Neuronal stem cell (in vitro differentiated cells): Measurements from ENCODE around the gene S100A11.

Source experiments
- DNase-seq: peaks from one replicate; pipeline ENCODE4 v3.0.0-alpha.2; 2013; ENCODE audit warnings: low spot score
- H2AFZ ChIP-seq: one replicate; pipeline ENCODE4 v1.6.1; 2013; ENCODE audit warnings: mild to moderate bottlenecking, low read length, inconsistent platforms
- H2AK5ac ChIP-seq: 2 replicates; pipeline ENCODE4 v1.6.1; 2013; ENCODE audit warnings: low read depth, mild to moderate bottlenecking, inconsistent platforms, low read length, moderate library complexity, mixed read lengths
- H2BK120ac ChIP-seq: 2 replicates; pipeline ENCODE4 v1.6.1; 2013; ENCODE audit warnings: low read depth, mild to moderate bottlenecking, inconsistent platforms, low read length, moderate library complexity, mixed read lengths
- H2BK12ac ChIP-seq: one replicate; pipeline ENCODE4 v1.6.1; 2013; ENCODE audit warnings: low read length, inconsistent platforms
- H2BK15ac ChIP-seq: 2 replicates; pipeline ENCODE4 v1.6.1; 2013; ENCODE audit warnings: mild to moderate bottlenecking, low read length, inconsistent platforms, mixed read lengths
- H2BK5ac ChIP-seq: one replicate; pipeline ENCODE4 v1.6.1; 2013; ENCODE audit warnings: inconsistent platforms, mild to moderate bottlenecking, low read length, moderate library complexity
- H3K14ac ChIP-seq: one replicate; pipeline ENCODE4 v1.6.1; 2013; ENCODE audit warnings: low read length, inconsistent platforms
- H3K18ac ChIP-seq: 2 replicates; pipeline ENCODE4 v1.6.1; 2013; ENCODE audit warnings: low read length, inconsistent platforms
- H3K23ac ChIP-seq: 2 replicates; pipeline ENCODE4 v1.6.1; 2013; ENCODE audit warnings: low read depth, mild to moderate bottlenecking, mixed read lengths, low read length, inconsistent platforms; ENCODE audit not compliant: poor library complexity
- H3K27ac ChIP-seq: replicated peaks from 3 replicates; pipeline ENCODE4 v1.5.1; 2013; ENCODE audit warnings: low read length, inconsistent platforms
- H3K27me3 ChIP-seq, 3 experiments: 2 replicates each; pipeline ENCODE4 v1.6.1; 2013; ENCODE audit warnings: low read length in 3 of 3, mild to moderate bottlenecking in 2 of 3, inconsistent platforms in 1 of 3, low read depth in 1 of 3, mixed read lengths in 1 of 3, moderate library complexity in 1 of 3; ENCODE audit not compliant: control insufficient read depth in 3 of 3, insufficient read depth in 3 of 3
- H3K36me3 ChIP-seq, 2 donors: replicated peaks in 1 of 2; 2 replicates each; pipeline ENCODE4 v1.6.1; 2013; ENCODE audit warnings: low read length in 2 of 2; ENCODE audit not compliant: control insufficient read depth in 2 of 2, insufficient read depth in 2 of 2
- H3K4ac ChIP-seq: 2 replicates; pipeline ENCODE4 v1.6.1; 2013; ENCODE audit warnings: inconsistent platforms, mild to moderate bottlenecking, low read length, moderate library complexity
- H3K4me1 ChIP-seq, 2 donors: 1 replicate in 1 of 2; 2 replicates in 1 of 2; pipeline ENCODE4 v1.6.1; 2013; ENCODE audit warnings: low read length in 2 of 2, low read depth in 1 of 2; ENCODE audit not compliant: control insufficient read depth in 2 of 2, insufficient read depth in 1 of 2
- H3K4me2 ChIP-seq: one replicate; pipeline ENCODE4 v1.6.1; 2013; ENCODE audit warnings: mild to moderate bottlenecking, low read length, inconsistent platforms; ENCODE audit not compliant: insufficient read depth, poor library complexity, severe bottlenecking
- H3K4me3 ChIP-seq, 2 donors: 2 replicates each; pipeline ENCODE4 v1.5.1; 2013; ENCODE audit warnings: low read length in 2 of 2, mild to moderate bottlenecking in 2 of 2, inconsistent platforms in 1 of 2, moderate library complexity in 1 of 2
- H3K79me1 ChIP-seq: one replicate; pipeline ENCODE4 v1.6.1; 2013; ENCODE audit warnings: low read depth, mild to moderate bottlenecking, inconsistent platforms, low read length, moderate library complexity
- H3K9ac ChIP-seq: one replicate; pipeline ENCODE4 v1.6.1; 2013; ENCODE audit warnings: mild to moderate bottlenecking, low read depth, low read length, inconsistent platforms; ENCODE audit not compliant: poor library complexity
- H3K9me3 ChIP-seq, 2 donors: replicated peaks in 1 of 2; 2 replicates each; pipeline versions ENCODE3 to v1.6.1; 2013; ENCODE audit warnings: low read length in 2 of 2, mild to moderate bottlenecking in 2 of 2, inconsistent platforms in 1 of 2, low read depth in 1 of 2, mixed read lengths in 1 of 2, moderate library complexity in 1 of 2; ENCODE audit not compliant: control insufficient read depth in 2 of 2, insufficient read depth in 1 of 2
- H4K8ac ChIP-seq: one replicate; pipeline ENCODE4 v1.6.1; 2013; ENCODE audit warnings: low read depth, mild to moderate bottlenecking, inconsistent platforms, low read length, moderate library complexity
- H4K91ac ChIP-seq: one replicate; pipeline ENCODE4 v1.6.1; 2013; ENCODE audit warnings: low read length, low read depth, mild to moderate bottlenecking, inconsistent platforms; ENCODE audit not compliant: poor library complexity
- WGBS, 2 donors: extraction: QIAGEN DNeasy Blood & Tissue Kit; methylation state at CpG; one replicate each; pipeline ENCODE4 v1.1.7; 2013; ENCODE audit warnings: missing lambda C conversion rate in 2 of 2, mixed read lengths in 1 of 2; ENCODE audit not compliant: insufficient read length in 2 of 2, insufficient replicate concordance in 1 of 2; ENCODE audit errors: extremely low coverage in 2 of 2; 5-methylcytosine and 5-hydroxymethylcytosine counted together

S100A11 gene

DNA sequence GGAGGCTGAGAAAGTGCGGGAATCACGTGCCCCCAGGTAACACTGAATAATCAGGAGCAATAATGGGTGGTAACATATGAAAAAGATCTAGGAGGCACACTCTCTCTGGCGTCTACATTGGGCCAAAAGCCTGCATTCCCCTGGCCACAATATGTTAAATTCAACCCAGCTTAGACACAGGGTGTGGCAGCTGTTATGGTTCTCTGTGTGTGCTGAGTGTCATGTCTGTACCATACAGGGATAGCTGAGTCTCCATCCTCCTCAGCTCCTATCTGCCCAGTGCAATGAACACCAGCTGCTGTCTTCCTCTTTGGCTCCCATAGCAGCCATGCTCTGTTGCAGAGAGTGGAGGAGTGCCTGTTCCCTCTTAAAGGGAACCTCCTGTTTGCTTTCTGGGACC lies 14.3 kb downstream of the S100A11 start:
- Histone ChIP-seq H3K27ac (no peak overlapping the region), H2AK5ac (no peak overlapping the region)
- no CpG with 5 or more reads among the region's 3 CpGs for WGBS, 2 donors

DNA sequence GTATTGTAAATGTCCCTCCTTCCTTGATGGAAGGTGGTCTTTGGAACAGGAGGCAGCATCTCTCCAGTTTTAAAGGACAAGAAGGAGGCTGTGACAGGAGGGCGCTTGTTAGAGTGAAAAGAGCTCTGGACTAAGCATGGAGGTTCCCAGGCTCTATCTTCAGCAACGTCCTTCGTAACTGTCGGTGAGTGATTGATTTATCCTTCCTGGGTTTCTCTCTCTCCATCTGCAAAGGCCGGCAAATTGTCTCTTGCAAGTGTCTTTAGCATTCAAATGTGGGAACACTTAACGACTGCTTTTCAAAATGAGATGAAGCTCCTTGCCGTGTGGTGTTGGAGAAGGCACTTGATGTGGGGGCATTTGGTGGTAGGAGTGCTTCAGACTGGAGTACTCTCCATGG lies 15.2 kb downstream of the S100A11 start:
- Histone ChIP-seq H3K9ac (no peak overlapping the region), H4K91ac (no peak overlapping the region), H2AFZ (no peak overlapping the region), H3K4me1 (peaks cover 0 to 14% of the 10 kb centered on the region in 2 donors), H3K4ac (no peak overlapping the region), H2BK5ac (no peak overlapping the region), H3K18ac (no peak overlapping the region), H3K36me3 (no peaks in the 10 kb centered on the region), H2BK120ac (no peak overlapping the region), H2BK15ac (no peak overlapping the region), H3K27ac (no peak overlapping the region), H3K4me3 (no peak overlapping the region), H2BK12ac (no peak overlapping the region), H3K23ac (no peak overlapping the region), H3K9me3 (no peaks in the 10 kb centered on the region), H4K8ac (no peak overlapping the region), H3K4me2 (no peak overlapping the region), H3K79me1 (no peaks in the 10 kb centered on the region), H2AK5ac (no peak overlapping the region), H3K14ac (no peak overlapping the region), H3K27me3 (peaks cover 0 to 10% (median 0%) of the 10 kb centered on the region in 3 experiments)
- no peak for DNase-seq
- WGBS, 2 donors = no CpG with 5 or more reads among the region's 7 CpGs

More for the DNA sequence above, 14.3 kb downstream of the S100A11 start:
- Histone ChIP-seq H2BK5ac (no peak overlapping the region), H2BK120ac (no peak overlapping the region), H3K23ac (no peak overlapping the region), H3K14ac (no peak overlapping the region), H3K4me1 (peaks cover 0 to 14% of the 10 kb centered on the region in 2 donors), H3K4me2 (no peak overlapping the region), H3K18ac (no peak overlapping the region), H3K79me1 (no peaks in the 10 kb centered on the region), H4K8ac (no peak overlapping the region), H2AFZ (no peak overlapping the region), H3K9me3 (no peaks in the 10 kb centered on the region), H3K9ac (no peak overlapping the region), H4K91ac (no peak overlapping the region), H3K4me3 (no peak overlapping the region), H3K36me3 (no peaks in the 10 kb centered on the region), H2BK12ac (no peak overlapping the region), H3K4ac (no peak overlapping the region), H2BK15ac (no peak overlapping the region), H3K27me3 (peaks cover 0 to 10% (median 0%) of the 10 kb centered on the region in 3 experiments)
- DNase-seq = no peak

DNA sequence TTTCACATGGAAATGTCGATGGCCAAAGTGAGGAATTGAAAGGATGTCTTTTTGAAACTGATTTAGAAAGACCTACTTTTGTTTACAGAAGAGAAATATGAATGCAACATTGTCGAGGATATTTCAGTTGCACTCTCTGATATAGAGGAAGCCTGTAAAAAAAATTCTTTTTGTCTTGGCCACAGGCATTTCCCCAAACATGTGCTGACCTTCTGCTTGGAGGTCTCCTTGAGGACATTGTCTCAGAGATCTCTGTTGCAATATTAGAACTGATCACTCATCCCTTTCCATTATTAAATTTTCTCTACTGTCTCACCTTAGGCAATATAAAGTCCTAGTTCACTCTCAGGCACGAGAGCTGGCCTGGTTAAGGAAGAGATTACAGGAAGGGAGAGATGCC lies 16.0 kb downstream of the S100A11 start:
- no peak overlapping the region for H2AK5ac ChIP-seq
- WGBS, 2 donors = no CpG with 5 or more reads among the region's 3 CpGs
- no peak overlapping the region for H2BK15ac ChIP-seq
- H3K79me1 ChIP-seq = no peaks in the 10 kb centered on the region
- DNase-seq = no peak
- H2BK12ac ChIP-seq = no peak overlapping the region
- H2BK5ac ChIP-seq = no peak overlapping the region
- no peak overlapping the region for H3K4me3 ChIP-seq
- H2AFZ ChIP-seq = no peak overlapping the region
- H3K14ac ChIP-seq = no peak overlapping the region
- H3K9me3 ChIP-seq = no peaks in the 10 kb centered on the region
- H2BK120ac ChIP-seq = no peak overlapping the region
- H3K4me2 ChIP-seq = no peak overlapping the region
- no peak overlapping the region for H3K23ac ChIP-seq
- peaks cover 0 to 14% of the 10 kb centered on the region in 2 donors for H3K4me1 ChIP-seq
- H4K8ac ChIP-seq = no peak overlapping the region
- H3K9ac ChIP-seq = no peak overlapping the region
- no peak overlapping the region for H4K91ac ChIP-seq
- no peak overlapping the region for H3K27ac ChIP-seq
- H3K18ac ChIP-seq = no peak overlapping the region
- H3K36me3 ChIP-seq = no peaks in the 10 kb centered on the region
- H3K4ac ChIP-seq = no peak overlapping the region
- peaks cover 0 to 10% (median 0%) of the 10 kb centered on the region in 3 experiments for H3K27me3 ChIP-seq

DNA sequence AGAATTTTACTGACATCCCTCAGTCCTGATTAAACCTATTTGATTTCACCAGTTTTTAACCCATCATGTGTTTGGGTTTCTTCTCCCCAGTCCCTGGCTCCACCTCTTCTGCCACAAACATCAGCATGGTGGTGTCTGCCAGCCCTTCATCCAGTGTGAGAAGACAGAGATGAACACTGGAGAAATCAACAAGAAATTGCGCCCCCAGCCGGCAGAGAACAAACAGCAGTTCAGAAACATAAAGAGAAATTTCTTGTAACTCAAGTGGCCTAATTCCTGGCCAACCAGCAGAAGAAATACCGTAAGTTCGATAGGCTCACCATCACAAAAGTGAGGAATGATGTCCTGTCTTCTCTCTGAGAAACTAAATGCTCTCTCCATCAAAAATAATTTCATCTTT lies 18.3 kb downstream of the S100A11 start:
- Histone ChIP-seq H3K27ac (no peak overlapping the region), H3K79me1 (no peaks in the 10 kb centered on the region), H3K4me2 (no peak overlapping the region), H2BK120ac (no peak overlapping the region), H3K9me3 (no peaks in the 10 kb centered on the region), H3K18ac (no peak overlapping the region), H3K9ac (no peak overlapping the region), H3K4me1 (peaks cover 0 to under 1% of the 10 kb centered on the region in 2 donors), H4K8ac (no peak overlapping the region), H3K27me3 (peaks cover 0 to 7% (median 0%) of the 10 kb centered on the region in 3 experiments), H3K14ac (no peak overlapping the region), H3K23ac (no peak overlapping the region), H2BK15ac (no peak overlapping the region), H2BK12ac (no peak overlapping the region), H4K91ac (no peak overlapping the region), H2AK5ac (no peak overlapping the region), H3K36me3 (no peaks in the 10 kb centered on the region), H2BK5ac (no peak overlapping the region), H2AFZ (no peak overlapping the region), H3K4me3 (no peak overlapping the region), H3K4ac (no peak overlapping the region)
- no CpG with 5 or more reads among the region's 4 CpGs for WGBS, 2 donors
- DNase-seq = no peak
